Measurements from ENCODE around the gene CAMKV.
A peak's percentile ranks its signal among the peaks of the same experiment; 100 is the strongest.
"Not testable (repeated sequence)": the region's sequence is repeated elsewhere in the genome, so short reads cannot be mapped to it uniquely, and the experiment has no call there.

Gene CAMKV

DNA sequence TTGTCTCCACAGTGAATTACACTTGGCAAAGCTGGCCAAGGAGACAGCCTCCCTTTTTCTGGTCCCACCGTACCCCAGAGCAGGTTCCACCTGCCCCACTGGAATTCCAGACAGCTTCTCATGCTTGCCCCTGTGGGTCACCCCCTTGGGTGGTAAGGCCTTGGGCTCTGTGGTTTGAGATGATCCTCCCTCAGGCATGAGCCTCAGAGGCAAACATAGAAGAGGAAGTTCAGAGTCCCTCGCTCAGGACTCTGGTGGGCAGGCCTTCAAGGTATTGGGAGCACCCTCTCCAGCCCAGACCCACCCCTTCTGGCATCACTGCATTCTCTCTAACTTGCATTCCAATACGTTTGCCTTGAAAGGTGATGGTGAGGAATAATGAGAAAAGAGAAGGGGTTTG lies 38.4 kb downstream of the CAMKV start:
- H2AFZ ChIP-seq (ENCODE audit: low read length) = no peak overlapping the region
- no peak overlapping the region for H3K27ac ChIP-seq (ENCODE audit: low read depth, low read length, poor library complexity, severe bottlenecking)
- H3K27me3 ChIP-seq (ENCODE audit: insufficient read depth, low read length) = no peaks in the 10 kb centered on the region
- no peaks in the 10 kb centered on the region for H3K79me2 ChIP-seq (ENCODE audit: insufficient read depth, low read length)
- peaks cover 59% of the 10 kb centered on the region for H3K36me3 ChIP-seq (ENCODE audit: insufficient read depth, low read length)
- H3K4me1 ChIP-seq (ENCODE audit: insufficient read depth, low read length, severe bottlenecking) = no peaks in the 10 kb centered on the region
- H3F3A ChIP-seq (ENCODE audit: insufficient read depth, low read length) = no peaks in the 10 kb centered on the region
- H3K9me3 ChIP-seq (ENCODE audit: low read length) = no peaks in the 10 kb centered on the region
- TF ChIP-seq, protein P1, sequence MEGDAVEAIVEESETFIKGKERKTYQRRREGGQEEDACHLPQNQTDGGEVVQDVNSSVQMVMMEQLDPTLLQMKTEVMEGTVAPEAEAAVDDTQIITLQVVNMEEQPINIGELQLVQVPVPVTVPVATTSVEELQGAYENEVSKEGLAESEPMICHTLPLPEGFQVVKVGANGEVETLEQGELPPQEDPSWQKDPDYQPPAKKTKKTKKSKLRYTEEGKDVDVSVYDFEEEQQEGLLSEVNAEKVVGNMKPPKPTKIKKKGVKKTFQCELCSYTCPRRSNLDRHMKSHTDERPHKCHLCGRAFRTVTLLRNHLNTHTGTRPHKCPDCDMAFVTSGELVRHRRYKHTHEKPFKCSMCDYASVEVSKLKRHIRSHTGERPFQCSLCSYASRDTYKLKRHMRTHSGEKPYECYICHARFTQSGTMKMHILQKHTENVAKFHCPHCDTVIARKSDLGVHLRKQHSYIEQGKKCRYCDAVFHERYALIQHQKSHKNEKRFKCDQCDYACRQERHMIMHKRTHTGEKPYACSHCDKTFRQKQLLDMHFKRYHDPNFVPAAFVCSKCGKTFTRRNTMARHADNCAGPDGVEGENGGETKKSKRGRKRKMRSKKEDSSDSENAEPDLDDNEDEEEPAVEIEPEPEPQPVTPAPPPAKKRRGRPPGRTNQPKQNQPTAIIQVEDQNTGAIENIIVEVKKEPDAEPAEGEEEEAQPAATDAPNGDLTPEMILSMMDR (IDR thresholded peaks at IDR 0.05; ENCODE audit: low read length) = no peak
- no peak for TF ChIP-seq EZH2 (IDR thresholded peaks at IDR 0.05; ENCODE audit: borderline replicate concordance, low read length)
- no peak overlapping the region for H3K9ac ChIP-seq (ENCODE audit: low read length)
- no peak overlapping the region for H3K4me3 ChIP-seq (ENCODE audit: low read depth, low read length, poor library complexity, severe bottlenecking)
- H4K20me1 ChIP-seq (ENCODE audit: insufficient read depth, low read length) = no peaks in the 10 kb centered on the region
- H3K9me2 ChIP-seq (ENCODE audit: low read depth, low read length) = no peaks in the 10 kb centered on the region
- H3K4me2 ChIP-seq (ENCODE audit: low read length) = no peak overlapping the region

DNA sequence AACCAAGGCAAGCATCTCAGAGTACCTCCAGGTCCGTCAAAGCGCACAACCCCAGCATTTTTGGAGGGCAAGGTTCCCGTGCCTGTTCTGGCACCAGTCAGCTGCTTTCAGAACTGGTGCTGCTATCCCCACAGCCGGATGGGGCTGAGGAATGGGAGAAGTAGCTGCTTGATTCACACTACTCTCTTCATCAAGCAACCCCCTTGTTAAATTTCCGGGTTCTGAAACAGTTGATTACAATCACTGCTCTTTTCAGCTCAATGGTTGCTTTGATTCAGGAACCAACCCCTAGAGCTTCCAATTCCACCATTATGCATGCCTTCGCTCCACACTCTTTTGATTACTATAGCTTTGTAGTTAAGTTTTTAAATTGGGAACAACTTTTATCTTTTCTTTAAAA lies 43.7 kb downstream of the CAMKV start:
- no peaks in the 10 kb centered on the region for H3K9me2 ChIP-seq (ENCODE audit: low read depth, low read length)
- no peak overlapping the region for H3K4me2 ChIP-seq (ENCODE audit: low read length)
- no peak overlapping the region for H2AFZ ChIP-seq (ENCODE audit: low read length)
- H3K9me3 ChIP-seq (ENCODE audit: low read length) = no peaks in the 10 kb centered on the region
- H3K36me3 ChIP-seq (ENCODE audit: insufficient read depth, low read length) = peaks cover 25% of the 10 kb centered on the region
- no peaks in the 10 kb centered on the region for H3K27me3 ChIP-seq (ENCODE audit: insufficient read depth, low read length)
- H3F3A ChIP-seq (ENCODE audit: insufficient read depth, low read length) = no peaks in the 10 kb centered on the region
- TF ChIP-seq, protein P1 (IDR thresholded peaks at IDR 0.05; ENCODE audit: low read length) = no peak
- no peak for TF ChIP-seq EZH2 (IDR thresholded peaks at IDR 0.05; ENCODE audit: borderline replicate concordance, low read length)
- no peaks in the 10 kb centered on the region for H3K4me1 ChIP-seq (ENCODE audit: insufficient read depth, low read length, severe bottlenecking)
- no peak overlapping the region for H3K9ac ChIP-seq (ENCODE audit: low read length)
- no peak overlapping the region for H3K4me3 ChIP-seq (ENCODE audit: low read depth, low read length, poor library complexity, severe bottlenecking)
- H4K20me1 ChIP-seq (ENCODE audit: insufficient read depth, low read length) = no peaks in the 10 kb centered on the region
- no peak overlapping the region for H3K27ac ChIP-seq (ENCODE audit: low read depth, low read length, poor library complexity, severe bottlenecking)
- no peaks in the 10 kb centered on the region for H3K79me2 ChIP-seq (ENCODE audit: insufficient read depth, low read length)

DNA sequence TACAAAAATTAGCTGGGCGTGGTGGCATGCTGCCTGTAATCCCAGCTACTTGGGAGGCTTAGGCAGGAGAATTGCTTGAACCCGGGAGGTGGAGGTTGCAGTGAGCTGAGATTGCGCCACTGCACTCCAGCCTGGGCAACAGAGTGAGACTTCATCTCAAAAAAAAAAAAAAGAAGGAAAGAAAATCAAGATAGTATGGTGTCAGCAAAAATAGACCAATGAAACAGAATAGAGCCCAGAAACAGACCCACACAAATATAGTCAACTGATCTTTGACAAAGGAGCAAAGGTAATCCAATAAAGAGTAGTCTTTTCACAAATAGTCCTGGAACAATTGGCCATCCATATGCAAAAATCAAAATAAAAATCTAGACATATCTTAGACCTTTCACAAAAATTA lies 46.6 kb downstream of the CAMKV start:
- H3K4me3 ChIP-seq (ENCODE audit: low read depth, low read length, poor library complexity, severe bottlenecking); H3K9me2 ChIP-seq (ENCODE audit: low read depth, low read length); H3K36me3 ChIP-seq (ENCODE audit: insufficient read depth, low read length); H4K20me1 ChIP-seq (ENCODE audit: insufficient read depth, low read length); H3F3A ChIP-seq (ENCODE audit: insufficient read depth, low read length); H3K27me3 ChIP-seq (ENCODE audit: insufficient read depth, low read length); H3K9me3 ChIP-seq (ENCODE audit: low read length); H3K27ac ChIP-seq (ENCODE audit: low read depth, low read length, poor library complexity, severe bottlenecking); H3K4me2 ChIP-seq (ENCODE audit: low read length); H2AFZ ChIP-seq (ENCODE audit: low read length); H3K79me2 ChIP-seq (ENCODE audit: insufficient read depth, low read length); H3K9ac ChIP-seq (ENCODE audit: low read length); H3K4me1 ChIP-seq (ENCODE audit: insufficient read depth, low read length, severe bottlenecking): not testable (repeated sequence)

DNA sequence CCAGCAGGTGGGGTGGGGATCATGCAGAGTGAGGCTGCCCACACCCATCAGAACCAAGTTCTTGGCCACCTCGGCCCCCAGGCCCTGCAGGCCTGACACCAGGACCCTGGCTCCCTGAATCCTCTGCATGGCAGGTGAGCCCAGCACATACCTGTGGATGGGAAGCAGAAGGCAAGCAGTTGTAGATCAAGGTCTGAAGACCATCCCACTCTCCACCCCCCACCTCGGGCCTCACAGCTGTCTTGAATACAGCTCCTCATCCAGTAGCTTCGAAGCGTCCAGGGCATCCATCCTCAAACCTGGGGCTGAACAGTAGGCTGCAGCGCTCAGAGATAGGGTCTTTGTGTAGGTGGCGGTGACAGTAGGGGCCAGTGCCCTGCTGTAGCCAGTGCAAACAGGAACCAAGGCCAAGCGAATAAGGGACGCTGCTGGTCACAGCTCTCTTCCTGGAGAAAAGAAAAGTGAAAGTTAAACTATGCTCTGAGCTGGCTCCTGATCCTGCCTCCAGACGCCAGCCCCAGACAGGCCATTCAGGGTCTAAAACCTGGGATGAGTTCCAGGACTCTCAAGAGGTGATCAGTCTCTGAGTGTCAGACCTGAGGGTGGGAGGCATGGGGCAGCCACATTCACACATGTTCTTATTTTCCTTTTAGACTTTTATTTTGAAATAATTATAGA lies 56.1 kb downstream of the CAMKV start, which contains the start of gene UBA7:
Gene UBA7, minus strand, starts transcription at position 457 of the 678 bp plus-strand sequence. Its CDS starts 166 bp downstream, at position 291.
- H3K27me3 ChIP-seq (ENCODE audit: insufficient read depth, low read length) = no peaks in the 10 kb centered on the region
- TF ChIP-seq, protein P1 (IDR thresholded peaks at IDR 0.05; ENCODE audit: low read length) = no peak
- no peak for TF ChIP-seq EZH2 (IDR thresholded peaks at IDR 0.05; ENCODE audit: borderline replicate concordance, low read length)
- H3K36me3 ChIP-seq (ENCODE audit: insufficient read depth, low read length) = no peaks in the 10 kb centered on the region
- H3K9me3 ChIP-seq (ENCODE audit: low read length) = no peaks in the 10 kb centered on the region
- H3K79me2 ChIP-seq (ENCODE audit: insufficient read depth, low read length) = no peaks in the 10 kb centered on the region
- no peak within 1 kb of the TSS for H3K27ac ChIP-seq (ENCODE audit: low read depth, low read length, poor library complexity, severe bottlenecking)
- H3K4me2 ChIP-seq (ENCODE audit: low read length) = peak within 1 kb of the TSS; percentile 54
- H2AFZ ChIP-seq (ENCODE audit: low read length) = peak within 1 kb of the TSS; percentile 94; the same call in 1 of the 2 replicates
- H3K9me2 ChIP-seq (ENCODE audit: low read depth, low read length) = no peaks in the 10 kb centered on the region
- H3K9ac ChIP-seq (ENCODE audit: low read length) = peak within 1 kb of the TSS; percentile 19; the same call in 1 of the 2 replicates
- peak within 1 kb of the TSS; percentile 25 for H3K4me3 ChIP-seq (ENCODE audit: low read depth, low read length, poor library complexity, severe bottlenecking)
- no peaks in the 10 kb centered on the region for H4K20me1 ChIP-seq (ENCODE audit: insufficient read depth, low read length)
- H3K4me1 ChIP-seq (ENCODE audit: insufficient read depth, low read length, severe bottlenecking) = peaks cover 6% of the 10 kb centered on the region
- H3F3A ChIP-seq (ENCODE audit: insufficient read depth, low read length) = no peaks in the 10 kb centered on the region

Data from OCI-LY1 (cell line).